CD14-positive monocyte (primary cell): ENCODE data around the gene LACTB. TPM values are rescaled to one million over a fixed set of nuclear protein-coding genes. Genes with fewer than 3 reads are reported as not detected.

Experiments
- DNase-seq, 3 donors: peaks; one replicate each; pipeline ENCODE4 v3.0.0-alpha.2; 2011 to 2022
- H2AFZ ChIP-seq: 2 replicates; pipeline ENCODE4 v1.6.0; 2012; ENCODE audit warnings: mild to moderate bottlenecking, low read depth, low read length, inconsistent platforms; ENCODE audit not compliant: insufficient read depth, poor library complexity, severe bottlenecking
- H3K27ac ChIP-seq, 2 donors: 1 replicate in 1 of 2; 2 replicates in 1 of 2; pipeline ENCODE4 v1.5.1; 2012 to 2013; ENCODE audit warnings: low read length in 2 of 2, control low read depth in 1 of 2, inconsistent platforms in 1 of 2, low read depth in 1 of 2, mild to moderate bottlenecking in 1 of 2
- H3K27me3 ChIP-seq, 2 donors: one replicate each; pipeline versions ENCODE4 v1.6.0 to v1.6.1; 2011 to 2013; ENCODE audit warnings: low read length in 2 of 2; ENCODE audit not compliant: control insufficient read depth in 2 of 2, insufficient read depth in 2 of 2
- H3K36me3 ChIP-seq, 2 donors: replicated peaks in 1 of 2; 1 replicate in 1 of 2; 2 replicates in 1 of 2; pipeline versions ENCODE4 v1.5.1 to v1.6.1; 2012 to 2013; ENCODE audit warnings: low read length in 2 of 2, control low read depth in 1 of 2, inconsistent platforms in 1 of 2, mild to moderate bottlenecking in 1 of 2; ENCODE audit not compliant: insufficient read depth in 2 of 2, control insufficient read depth in 1 of 2
- H3K4me1 ChIP-seq, 2 donors: 1 replicate in 1 of 2; 2 replicates in 1 of 2; pipeline versions ENCODE4 v1.5.1 to v1.6.1; 2012 to 2013; ENCODE audit warnings: low read length in 2 of 2, control low read depth in 1 of 2, inconsistent platforms in 1 of 2, mild to moderate bottlenecking in 1 of 2, moderate library complexity in 1 of 2; ENCODE audit not compliant: insufficient read depth in 2 of 2, control insufficient read depth in 1 of 2
- H3K4me2 ChIP-seq: replicated peaks from 2 replicates; pipeline ENCODE3; 2012; ENCODE audit warnings: low read length, moderate library complexity, mild to moderate bottlenecking; ENCODE audit not compliant: poor library complexity, severe bottlenecking; ENCODE audit errors: extremely low read depth
- H3K4me3 ChIP-seq, 3 experiments: fragments of 200-600 bp in 1 of 3; sonication (generic) in 1 of 3; replicated peaks in 1 of 3; 1 replicate in 2 of 3; 2 replicates in 1 of 3; pipeline ENCODE4 v1.5.1; 2011 to 2013; ENCODE audit warnings: low read length in 3 of 3, mild to moderate bottlenecking in 3 of 3, control low read depth in 2 of 3, low read depth in 2 of 3, inconsistent platforms in 1 of 3, moderate library complexity in 1 of 3
- H3K79me2 ChIP-seq: 2 replicates; pipeline ENCODE4 v1.6.0; 2012; ENCODE audit warnings: mild to moderate bottlenecking, control low read depth, inconsistent platforms, low read length, moderate library complexity; ENCODE audit not compliant: insufficient read depth
- H3K9ac ChIP-seq: 2 replicates; pipeline ENCODE4 v1.6.0; 2017; ENCODE audit warnings: low read length, mild to moderate bottlenecking; ENCODE audit not compliant: insufficient read depth, poor library complexity, severe bottlenecking
- H3K9me3 ChIP-seq, 2 donors: replicated peaks in 1 of 2; 1 replicate in 1 of 2; 2 replicates in 1 of 2; pipeline versions ENCODE4 v1.5.1 to v1.6.1; 2012 to 2013; ENCODE audit warnings: low read length in 2 of 2, control low read depth in 1 of 2; ENCODE audit not compliant: control insufficient read depth in 1 of 2, insufficient read depth in 1 of 2
- H4K20me1 ChIP-seq: 2 replicates; pipeline ENCODE4 v1.6.0; 2012; ENCODE audit warnings: mild to moderate bottlenecking, low read length, control low read depth, moderate library complexity; ENCODE audit not compliant: insufficient read depth
- H3K27ac Mint-ChIP-seq, 7 donors: one replicate each; pipeline ENCODE4 v1.8.0; 2020; ENCODE audit warnings: mild to moderate bottlenecking in 7 of 7, mixed read lengths in 7 of 7, moderate library complexity in 6 of 7, inconsistent platforms in 2 of 7
- H3K27me3 Mint-ChIP-seq, 3 donors: one replicate each; pipeline ENCODE4 v1.8.0; 2021 to 2022; ENCODE audit warnings: low read depth in 3 of 3, mild to moderate bottlenecking in 3 of 3, mixed read lengths in 3 of 3, moderate library complexity in 3 of 3, inconsistent platforms in 1 of 3
- H3K36me3 Mint-ChIP-seq, 2 donors: one replicate each; pipeline ENCODE4 v1.8.0; 2020; ENCODE audit warnings: mixed read lengths in 2 of 2, inconsistent platforms in 1 of 2, mild to moderate bottlenecking in 1 of 2
- H3K4me1 Mint-ChIP-seq: one replicate; pipeline ENCODE4 v1.8.0; 2020; ENCODE audit warnings: mild to moderate bottlenecking, mixed read lengths
- H3K4me3 Mint-ChIP-seq, 2 donors: one replicate each; pipeline ENCODE4 v1.8.0; 2020; ENCODE audit warnings: mild to moderate bottlenecking in 2 of 2, mixed read lengths in 2 of 2, moderate library complexity in 1 of 2
- H3K9me3 Mint-ChIP-seq, 7 donors: one replicate each; pipeline ENCODE4 v1.8.0; 2020 to 2022; ENCODE audit warnings: mixed read lengths in 7 of 7, mild to moderate bottlenecking in 6 of 7, moderate library complexity in 6 of 7, inconsistent platforms in 2 of 7
- CTCF ChIP-seq: fragments of 200-600 bp; IDR thresholded peaks from one replicate; pipeline ENCODE4 v1.8.0; 2022; ENCODE audit warnings: antibody characterized with exemption, mild to moderate bottlenecking
- WGBS: methylation state at CpG from one replicate; pipeline ENCODE4 v1.1.5; 2013; ENCODE audit warnings: missing lambda C conversion rate; ENCODE audit not compliant: insufficient coverage; 5-methylcytosine and 5-hydroxymethylcytosine counted together
- intact Hi-C, 2 donors: fragments of 100-400 bp; cut with micrococcal nuclease; formaldehyde crosslinking; loops; one replicate each; pipeline versions ENCODE4 v1.15.0 to v1.15.1; 2023
- polyA plus RNA-seq, 3 donors: library from polyadenylated mRNA; depleted of rRNA in 1 of 3; unstranded in 2 of 3; stranded (reverse) in 1 of 3; fragments of 300-500 nt in 2 of 3; fragments of >200 nt in 1 of 3; fragmentation: Illumina TruSeq in 2 of 3; gene quantifications; 1 replicate in 2 of 3; 2 replicates in 1 of 3; pipeline ENCODE4 v1.2.3, GENCODE V29; 2012 to 2021

LACTB gene
- polyA plus RNA-seq, 3 donors: 18.5 to 59.3 (median 40.4) TPM

GRCh38 chr15:63079947-63080626, 41.6 kb upstream of the LACTB start:
- no peak overlapping the region for H3K27ac Mint-ChIP-seq
- H3K4me3 Mint-ChIP-seq: no peak overlapping the region
- Histone ChIP-seq H4K20me1 (no peaks in the 10 kb centered on the region), H2AFZ (no peak overlapping the region), H3K4me1 (no peaks in the 10 kb centered on the region), H3K79me2 (no peaks in the 10 kb centered on the region), H3K9ac (no peak overlapping the region), H3K27ac (no peak overlapping the region), H3K36me3 (no peaks in the 10 kb centered on the region), H3K9me3 (no peaks in the 10 kb centered on the region), H3K4me3 (no peak overlapping the region), H3K4me2 (no peak overlapping the region), H3K27me3 (no peaks in the 10 kb centered on the region)
- H3K27me3 Mint-ChIP-seq: peaks cover 2 to 8% (median 4%) of the 10 kb centered on the region in 3 donors
- peaks cover 6% of the 10 kb centered on the region for H3K4me1 Mint-ChIP-seq
- peaks cover 0 to 2% (median 0%) of the 10 kb centered on the region in 7 donors for H3K9me3 Mint-ChIP-seq
- DNase-seq: no peak
- TF ChIP-seq CTCF: no peak
- intact Hi-C loops: no loop called here
- 96% methylated on average over 12 of the region's 13 CpGs for WGBS
- H3K36me3 Mint-ChIP-seq: no peaks in the 10 kb centered on the region

DNA sequence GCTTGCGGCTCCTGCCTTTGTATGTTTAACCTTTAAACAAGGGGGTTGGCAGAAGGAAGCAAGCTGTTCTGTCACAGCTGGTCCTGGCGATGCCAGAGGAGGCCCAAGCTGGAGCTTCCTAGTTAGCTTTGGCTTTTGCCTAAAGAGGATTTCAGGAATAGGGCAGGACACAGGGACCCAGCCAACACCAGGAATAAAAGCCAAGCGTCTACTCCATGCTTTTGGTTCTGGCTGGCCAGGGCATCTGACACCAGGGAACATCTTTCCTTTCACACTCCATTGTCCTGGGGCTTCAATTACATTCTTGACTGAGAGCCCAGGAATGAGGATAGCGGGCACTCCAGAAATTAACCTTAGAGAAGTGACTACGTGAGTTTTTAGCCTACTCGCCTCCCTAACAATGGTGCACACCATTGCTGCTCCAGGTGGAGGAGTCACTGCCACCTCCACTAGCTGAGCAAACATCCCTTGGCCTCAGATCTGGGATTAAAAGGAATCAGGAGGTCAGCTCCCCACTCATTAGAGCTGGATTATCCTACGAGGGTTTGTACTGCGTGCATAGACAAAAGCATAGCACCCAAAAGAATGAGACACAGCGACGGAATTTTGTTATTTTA, 40.9 kb upstream of the LACTB start:
- no peaks in the 10 kb centered on the region for H3K36me3 Mint-ChIP-seq
- H3K4me3 ChIP-seq: no peak overlapping the region
- 100% methylated on average over 3 of the region's 10 CpGs for WGBS
- no peak overlapping the region for H3K9ac ChIP-seq
- H3K9me3 ChIP-seq: no peaks in the 10 kb centered on the region
- H3K36me3 ChIP-seq: no peaks in the 10 kb centered on the region
- H3K4me3 Mint-ChIP-seq: no peak overlapping the region
- H3K4me1 Mint-ChIP-seq: no peaks in the 10 kb centered on the region
- H3K4me2 ChIP-seq: no peak overlapping the region
- H3K79me2 ChIP-seq: no peaks in the 10 kb centered on the region
- H3K27ac Mint-ChIP-seq: no peak overlapping the region
- no peak for DNase-seq
- intact Hi-C loops: no loop called here
- H3K27me3 ChIP-seq: no peaks in the 10 kb centered on the region
- no peaks in the 10 kb centered on the region for H4K20me1 ChIP-seq
- peaks cover 0 to 2% (median 0%) of the 10 kb centered on the region in 7 donors for H3K9me3 Mint-ChIP-seq
- TF ChIP-seq CTCF: no peak
- H3K4me1 ChIP-seq: no peaks in the 10 kb centered on the region
- H3K27ac ChIP-seq: no peak overlapping the region
- peaks cover 2 to 4% (median 2%) of the 10 kb centered on the region in 3 donors for H3K27me3 Mint-ChIP-seq
- no peak overlapping the region for H2AFZ ChIP-seq
